Transverse colon (tissue), 4 donors: ENCODE measurements around the gene HOXA6. TPM values are rescaled to one million over a fixed set of nuclear protein-coding genes. Genes with fewer than 3 reads are reported as not detected.

Source experiments
- DNase-seq: peaks from one replicate; pipeline ENCODE4 v3.0.0-alpha.2; 2019
- H3K27ac ChIP-seq, 4 donors: fragments of 200-600 bp; sonication (generic); 2 replicates each; pipeline ENCODE4 v1.5.1; 2016 to 2018; ENCODE audit warnings: inconsistent platforms in 4 of 4
- H3K27me3 ChIP-seq: fragments of 200-600 bp; sonication (generic); 2 replicates; pipeline ENCODE4 v1.5.1; 2017; ENCODE audit warnings: inconsistent platforms
- H3K36me3 ChIP-seq, 4 donors: fragments of 200-600 bp; sonication (generic); 2 replicates each; pipeline ENCODE4 v1.5.1; 2017 to 2019; ENCODE audit warnings: inconsistent platforms in 4 of 4
- H3K4me1 ChIP-seq, 4 donors: fragments of 200-600 bp; sonication (generic); 2 replicates each; pipeline ENCODE4 v1.5.1; 2017 to 2020; ENCODE audit warnings: inconsistent platforms in 4 of 4
- H3K4me3 ChIP-seq, 4 donors: fragments of 200-600 bp; sonication (generic); 1 replicate in 1 of 4; 2 replicates in 3 of 4; pipeline versions ENCODE4 v1.5.1 to v1.6.1; 2017 to 2019; ENCODE audit warnings: inconsistent platforms in 4 of 4
- H3K9me3 ChIP-seq, 2 donors: fragments of 200-600 bp; sonication (generic); 2 replicates each; pipeline ENCODE4 v1.5.1; 2017 to 2019; ENCODE audit warnings: inconsistent platforms in 2 of 2
- CTCF ChIP-seq, 5 experiments: fragments of 200-600 bp in 3 of 5; fragments of 450-650 bp in 2 of 5; sonication (generic) in 3 of 5; IDR thresholded peaks; 1 replicate in 2 of 5; 2 replicates in 3 of 5; pipeline ENCODE4 v1.5.1; 2016 to 2017; ENCODE audit warnings: antibody characterized with exemption in 5 of 5, inconsistent platforms in 3 of 5, mild to moderate bottlenecking in 2 of 5, moderate library complexity in 1 of 5
- EP300 ChIP-seq: sonication (generic); formaldehyde crosslinking; IDR thresholded peaks from one replicate; pipeline ENCODE4 v1.6.1; 2017; ENCODE audit warnings: antibody characterized with exemption, low read depth
- POLR2A ChIP-seq: fragments of 450-650 bp; IDR thresholded peaks from one replicate; pipeline ENCODE4 v1.6.1; 2016; ENCODE audit warnings: antibody characterized with exemption, mild to moderate bottlenecking, moderate library complexity
- POLR2AphosphoS5 ChIP-seq, 3 donors: sonication (generic); formaldehyde crosslinking; IDR thresholded peaks; one replicate each; pipeline ENCODE4 v1.6.1; 2016; ENCODE audit warnings: antibody characterized with exemption in 3 of 3
- WGBS, 2 donors: methylation state at CpG; one replicate each; pipeline ENCODE4 v1.1.5; 2018; ENCODE audit warnings: low coverage in 1 of 2; 5-methylcytosine and 5-hydroxymethylcytosine counted together
- in situ Hi-C, 4 donors: fragments of 200-750 bp; cut with MboI; loops; one replicate each; pipeline versions ENCODE4 v1.15.0 to v1.15.1; 2017; ENCODE audit warnings: low sequenced_read_pairs in 3 of 4, low pct_ligation_motif_present in 1 of 4, low pct_unique_long_range_greater_than_20kb in 1 of 4
- intact Hi-C: fragments of 100-400 bp; cut with DNase I; formaldehyde crosslinking; loops from one replicate; pipeline ENCODE4 v1.15.1; 2023; ENCODE audit warnings: low total_unique reads
- total RNA-seq, 4 donors: library from RNA; depleted of rRNA; stranded (reverse); fragments of >200 nt; gene quantifications; one replicate each; pipeline ENCODE4 v1.1.0, GENCODE V29; 2016

Gene HOXA6
- total RNA-seq, 4 donors from 2014 or later: 12.9 to 27.8 (median 17.3) TPM

GRCh38 chr7:27115221-27116026, 32.1 kb downstream of the HOXA6 start:
- H3K4me3 ChIP-seq: peak overlapping the region; percentile 27 to 59 (median 38)
- H3K4me1 ChIP-seq: peaks cover 27 to 92% (median 80%) of the 10 kb centered on the region in 4 donors
- DNase-seq: peak; percentile 75
- no peaks in the 10 kb centered on the region for H3K9me3 ChIP-seq
- in situ Hi-C loops (no loop called here), intact Hi-C loops (no loop called here)
- H3K36me3 ChIP-seq: no peaks in the 10 kb centered on the region
- no peaks in the 10 kb centered on the region for H3K27me3 ChIP-seq
- 36 to 45% methylated on average over 2 to 45 of the region's 45 CpGs for WGBS, 2 donors
- peak; percentile 65 for TF ChIP-seq POLR2A
- TF ChIP-seq CTCF (IDR thresholded peaks at IDR 0.05): no peak
- TF ChIP-seq POLR2AphosphoS5 (IDR thresholded peaks at IDR 0.05): peak; percentile 76 to 84 (median 81)
- TF ChIP-seq EP300: peak; percentile 4
- peak overlapping the region; percentile 90 to 96 (median 92) for H3K27ac ChIP-seq

- DNase-seq: no peak
- WGBS, 2 donors: 27 to 35% methylated on average over 5 to 6 of the region's 6 CpGs
- H3K36me3 ChIP-seq: no peaks in the 10 kb centered on the region
- peak overlapping the region in 2 of 4 donors; percentile 43 to 59 for H3K4me3 ChIP-seq
- peak overlapping the region; percentile 90 to 96 (median 92) for H3K27ac ChIP-seq
- TF ChIP-seq POLR2A (no peak), EP300 (no peak), CTCF (IDR thresholded peaks at IDR 0.05) (no peak), POLR2AphosphoS5 (IDR thresholded peaks at IDR 0.05) (no peak)
- H3K9me3 ChIP-seq: no peaks in the 10 kb centered on the region
- H3K27me3 ChIP-seq: no peaks in the 10 kb centered on the region
- intact Hi-C loops: no loop called here
- in situ Hi-C loops: no loop called here
- H3K4me1 ChIP-seq: peaks cover 24 to 92% (median 80%) of the 10 kb centered on the region in 4 donors
Measured at GRCh38 chr7:27114881-27115220, 32.7 kb downstream of the HOXA6 start.

GRCh38 chr7:27113991-27114769, 33.4 kb downstream of the HOXA6 start:
- in situ Hi-C loops: no loop called here
- intact Hi-C loops: no loop called here
- H3K36me3 ChIP-seq: no peaks in the 10 kb centered on the region
- peak overlapping the region; percentile 45 to 59 (median 50) for H3K4me3 ChIP-seq
- peak; percentile 52 for DNase-seq
- H3K27me3 ChIP-seq: no peaks in the 10 kb centered on the region
- H3K9me3 ChIP-seq: no peaks in the 10 kb centered on the region
- peak overlapping the region; percentile 90 to 96 (median 92) for H3K27ac ChIP-seq
- WGBS, 2 donors: 0 to 32% methylated on average over 4 to 14 of the region's 26 CpGs
- TF ChIP-seq CTCF (IDR thresholded peaks at IDR 0.05): no peak
- TF ChIP-seq EP300: no peak
- peak in 1 of 3 donors; percentile 16 for TF ChIP-seq POLR2AphosphoS5 (IDR thresholded peaks at IDR 0.05)
- TF ChIP-seq POLR2A: no peak
- H3K4me1 ChIP-seq: peaks cover 22 to 92% (median 78%) of the 10 kb centered on the region in 4 donors
